Kidney glomerular epithelial cell (primary cell): ENCODE results near the gene KCP.
A peak's percentile ranks its signal among the peaks of the same experiment; 100 is the strongest.

ENCODE experiments used
- DNase-seq: peaks from one replicate; lab custom pipeline; 2025; lab: John Stamatoyannopoulos, UW

KCP gene

DNA sequence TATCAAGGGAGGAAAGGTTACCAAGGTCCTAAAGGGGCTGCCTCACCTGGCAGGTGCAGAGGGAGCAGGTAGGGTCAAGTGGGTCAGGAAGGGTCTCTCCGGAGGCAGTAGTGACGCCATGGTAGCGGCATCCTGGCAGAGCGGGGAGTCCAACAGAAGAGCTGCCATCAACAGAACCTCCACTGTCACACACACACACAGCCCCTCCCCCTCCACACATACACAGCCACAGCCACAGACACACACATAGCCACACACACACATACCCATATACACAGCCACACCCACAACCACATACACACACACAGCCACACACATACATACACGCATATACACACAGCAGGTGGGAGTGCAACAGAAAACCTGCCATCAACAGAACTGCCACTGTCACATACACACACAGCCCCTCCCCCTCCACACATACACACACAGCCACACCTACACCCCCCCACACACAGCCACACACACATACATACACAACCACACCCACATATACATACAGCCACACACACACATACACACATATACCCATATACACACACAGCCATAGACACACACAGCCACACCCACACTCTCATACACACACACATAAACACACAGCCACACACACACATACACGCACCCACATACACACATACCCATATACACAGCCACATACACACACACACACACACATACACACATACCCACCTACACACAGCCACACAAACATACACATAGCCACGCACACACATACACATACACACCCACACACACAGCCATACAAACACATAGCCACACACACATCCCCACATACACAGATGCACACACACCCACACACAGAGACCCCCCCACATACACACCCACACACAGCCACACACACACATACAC lies 23.1 kb downstream of the KCP start:
- DNase-seq: no peak

- DNase-seq: no peak
These were observed 23.9 kb downstream of the KCP start for GRCh38 chr7:128886391-128887168.

DNA sequence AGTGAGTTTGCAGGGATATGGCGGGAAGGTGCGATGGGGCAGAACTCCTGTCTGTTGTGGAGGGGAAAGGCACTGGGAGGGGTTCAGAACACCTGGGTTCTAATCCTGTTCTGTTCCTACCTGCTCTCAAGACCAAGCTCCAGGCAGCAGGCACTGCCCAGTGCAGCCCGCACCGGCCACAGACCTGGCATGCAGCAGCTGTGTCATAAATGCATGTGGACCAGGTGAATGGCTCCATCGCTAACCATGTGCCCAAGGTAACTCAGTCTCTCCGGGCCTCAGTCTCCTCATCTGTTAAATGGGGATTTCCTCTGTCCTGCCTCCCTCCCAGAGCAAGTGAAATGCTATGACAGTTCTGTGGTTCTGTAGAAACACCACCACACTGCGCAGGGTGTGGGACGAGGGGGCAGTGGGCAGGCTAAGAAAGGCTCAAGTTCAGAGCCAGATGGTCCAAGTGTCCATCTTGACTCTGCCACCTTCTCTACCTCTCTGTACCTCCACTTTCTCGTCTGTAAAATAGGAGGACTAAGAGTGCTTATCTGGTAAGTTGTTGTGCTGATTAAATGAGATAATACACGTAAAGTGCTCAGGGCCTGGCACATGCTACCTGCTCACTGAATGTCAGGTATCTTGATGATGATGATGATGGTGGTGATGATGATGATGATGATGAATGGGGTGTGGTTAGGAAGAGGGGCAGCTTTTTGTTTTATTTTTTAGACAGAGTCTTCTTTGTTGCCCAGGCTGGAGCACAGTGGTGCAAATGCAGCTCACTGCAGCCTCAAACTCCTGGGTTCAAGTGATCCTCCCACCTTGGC lies 24.9 kb downstream of the KCP start:
- no peak for DNase-seq

GRCh38 chr7:128884561-128885369 lies 25.7 kb downstream of the KCP start:
- DNase-seq: no peak

GRCh38 chr7:128883622-128884448 lies 26.7 kb downstream of the KCP start:
- peak; percentile 59 for DNase-seq

DNA sequence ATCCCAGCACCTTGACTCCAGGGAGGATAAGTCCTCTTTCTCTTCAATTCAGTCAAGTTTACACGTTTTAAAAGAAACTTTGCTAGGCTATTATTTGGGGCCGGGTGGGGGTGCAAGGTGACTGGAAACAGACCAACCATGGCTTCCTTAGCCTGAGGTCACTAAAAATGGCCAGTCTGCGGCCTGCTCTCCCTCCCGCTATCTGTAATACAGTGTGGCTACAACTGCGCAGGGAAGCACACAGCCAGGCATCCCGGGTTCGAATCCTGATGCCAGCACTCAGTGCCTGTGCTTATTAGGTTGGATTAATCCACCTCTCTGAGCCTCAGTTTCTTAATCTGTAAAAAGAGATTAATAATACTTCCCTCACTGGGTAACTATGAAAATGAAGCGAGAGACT lies 28.4 kb downstream of the KCP start:
- DNase-seq: no peak

DNA sequence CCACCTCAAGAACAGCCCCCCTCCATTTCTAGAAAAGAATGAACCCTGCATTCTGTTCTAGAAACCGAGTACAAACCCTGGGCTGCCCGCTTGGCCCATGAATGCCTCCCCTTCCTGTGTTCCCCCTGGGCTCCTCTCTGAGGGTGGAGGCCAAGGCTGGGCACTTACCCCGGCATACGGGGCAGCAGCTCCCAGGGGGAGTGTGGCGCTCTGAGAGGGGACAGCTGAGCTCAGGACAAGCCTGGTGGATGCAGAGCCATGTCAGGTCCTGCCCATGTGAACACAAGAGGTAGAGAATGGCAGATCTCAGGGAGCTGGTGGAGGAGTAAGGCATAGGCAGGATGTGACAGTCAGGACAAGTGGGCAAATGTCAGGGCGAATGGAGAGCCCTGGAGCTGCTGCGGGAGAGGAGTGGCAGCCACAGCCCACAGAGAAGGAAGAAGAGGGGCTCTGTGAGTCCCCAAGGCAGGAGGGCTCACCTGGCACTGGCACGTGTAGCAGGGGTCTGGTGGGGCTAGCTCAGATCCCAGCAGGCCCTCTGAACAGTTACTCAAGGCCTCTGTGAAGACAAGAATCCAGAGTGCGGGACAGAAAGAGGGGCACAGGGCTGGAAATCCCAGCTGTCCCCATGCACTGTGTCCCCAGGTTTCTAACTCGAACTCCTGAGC lies 28.9 kb downstream of the KCP start:
- no peak for DNase-seq

- no peak for DNase-seq
These were observed 29.6 kb downstream of the KCP start for GRCh38 chr7:128880791-128881457.

GRCh38 chr7:128879939-128880746 lies 30.4 kb downstream of the KCP start:
- no peak for DNase-seq

DNA sequence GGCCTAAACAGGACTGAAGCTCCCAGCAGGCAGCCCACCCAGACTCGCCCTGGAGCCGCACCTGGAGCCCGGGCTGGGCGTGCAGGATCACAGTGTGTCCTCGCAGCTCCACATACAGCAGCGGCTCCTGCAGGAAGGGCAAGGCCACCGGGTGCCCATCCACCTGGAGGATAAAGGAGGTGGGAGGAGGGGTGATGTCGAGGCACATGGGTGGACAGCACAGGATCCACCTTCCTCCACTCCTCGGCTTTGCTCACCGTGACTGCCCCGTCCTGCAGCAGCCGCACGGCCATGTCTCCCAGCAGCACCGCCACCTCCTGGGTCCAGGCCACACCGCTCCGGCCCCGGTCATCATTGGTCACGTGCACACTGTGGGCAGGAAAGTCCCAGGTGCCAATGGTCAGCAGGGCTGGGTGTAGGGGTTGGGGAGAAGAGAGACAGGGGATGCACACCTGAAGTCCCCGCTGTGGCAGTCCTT lies 31.0 kb downstream of the KCP start:
- DNase-seq: no peak

DNA sequence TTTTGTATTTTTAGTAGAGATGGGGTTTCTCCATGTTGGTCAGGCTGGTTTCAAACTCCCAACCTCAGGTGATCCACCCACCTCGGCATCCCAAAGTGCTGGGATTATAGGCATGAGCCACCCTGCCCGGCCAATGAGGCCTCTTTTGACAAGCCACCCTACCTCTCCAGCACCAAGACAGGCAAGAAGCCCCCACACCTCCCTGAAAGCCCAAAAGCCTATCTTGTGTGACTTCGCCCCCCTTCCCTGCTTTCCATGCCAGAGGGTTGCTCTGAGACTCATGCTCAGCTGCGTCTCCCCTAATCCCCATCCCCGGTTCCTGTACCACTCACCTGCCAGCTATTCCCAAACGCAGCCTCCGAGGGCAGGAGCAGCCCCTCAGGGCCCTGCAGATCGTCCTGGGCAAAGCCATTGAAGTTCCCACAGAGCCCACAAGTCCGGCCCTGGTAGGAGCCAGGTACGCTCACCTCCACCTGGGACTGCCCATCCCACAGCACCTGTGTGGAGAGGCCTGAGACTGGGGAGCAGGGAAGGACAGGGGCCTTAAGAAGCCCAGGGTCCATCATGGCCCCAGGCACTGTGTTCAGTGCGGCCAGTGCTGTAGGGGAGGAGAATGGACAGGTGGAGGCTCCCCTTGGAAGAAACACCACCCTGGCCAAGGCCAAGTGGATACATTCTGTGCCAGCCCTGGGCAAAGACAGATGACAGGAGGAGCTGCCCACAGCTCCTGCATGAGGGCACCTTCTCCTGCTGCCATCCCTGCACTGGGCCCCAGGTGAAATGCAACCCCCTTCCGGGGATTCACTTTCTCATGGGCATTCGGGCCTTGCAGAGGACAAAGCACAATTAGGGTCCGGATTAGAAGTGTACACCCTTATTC lies 32.0 kb downstream of the KCP start:
- DNase-seq: no peak

GRCh38 chr7:128877756-128878120 lies 32.8 kb downstream of the KCP start:
- DNase-seq: no peak

DNA sequence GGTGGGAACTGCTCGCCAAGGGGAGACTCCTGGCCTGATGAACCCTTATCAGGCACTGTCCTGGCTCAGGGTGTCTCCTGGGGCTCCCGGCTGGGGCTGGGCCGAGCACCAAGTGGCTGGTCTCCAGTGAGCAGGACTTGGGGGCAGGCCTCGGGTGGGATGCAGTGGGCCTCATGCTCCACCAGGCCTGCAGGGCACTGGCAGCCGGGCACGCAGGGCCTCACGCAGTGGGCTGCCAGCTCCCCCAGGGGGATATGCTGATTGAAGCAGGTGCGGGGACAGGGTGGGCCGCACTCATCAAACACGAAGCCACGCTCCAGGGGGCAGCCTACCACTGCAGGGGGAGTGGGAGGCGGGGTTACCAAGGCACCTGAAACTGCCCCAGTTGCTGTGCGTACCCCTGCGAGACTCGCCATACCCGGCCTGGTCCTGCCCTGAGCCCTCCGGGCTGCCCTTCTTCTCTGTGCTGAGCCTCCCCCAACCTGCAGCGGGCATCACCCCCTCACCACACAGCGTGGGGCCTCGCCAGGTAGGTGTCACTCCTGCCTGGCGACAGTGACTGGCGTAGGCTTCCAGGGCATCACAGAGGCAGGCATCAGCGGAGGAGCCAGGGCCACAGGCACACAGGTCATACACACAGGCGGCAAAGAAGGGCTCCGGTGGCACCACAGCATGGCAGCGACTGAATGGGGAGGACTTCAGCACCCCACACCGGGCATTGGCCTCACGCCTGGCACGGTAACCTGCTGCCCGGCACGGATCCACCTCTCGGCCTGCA lies 33.3 kb downstream of the KCP start:
- DNase-seq: no peak

DNA sequence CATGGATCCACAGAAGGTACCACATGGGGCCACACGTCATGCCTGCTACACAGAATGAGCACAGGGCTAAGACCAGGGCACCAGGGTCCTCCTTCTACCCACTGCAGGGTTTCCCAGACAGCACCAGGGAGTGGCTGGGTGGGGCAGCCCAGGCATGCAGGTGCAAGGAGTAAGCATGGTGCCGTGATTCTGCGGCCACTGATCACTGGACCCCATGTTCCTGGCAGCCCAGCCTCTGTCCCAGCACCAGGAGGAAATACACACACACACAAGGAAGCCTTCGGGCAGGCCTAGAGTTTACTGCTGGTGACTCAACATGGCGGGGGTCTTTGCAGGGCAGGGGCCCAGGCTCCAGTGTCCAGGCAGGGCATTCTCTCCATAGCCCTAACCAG lies 33.9 kb downstream of the KCP start:
- DNase-seq: no peak

GRCh38 chr7:128876127-128876526 lies 34.4 kb downstream of the KCP start:
- DNase-seq: no peak

DNA sequence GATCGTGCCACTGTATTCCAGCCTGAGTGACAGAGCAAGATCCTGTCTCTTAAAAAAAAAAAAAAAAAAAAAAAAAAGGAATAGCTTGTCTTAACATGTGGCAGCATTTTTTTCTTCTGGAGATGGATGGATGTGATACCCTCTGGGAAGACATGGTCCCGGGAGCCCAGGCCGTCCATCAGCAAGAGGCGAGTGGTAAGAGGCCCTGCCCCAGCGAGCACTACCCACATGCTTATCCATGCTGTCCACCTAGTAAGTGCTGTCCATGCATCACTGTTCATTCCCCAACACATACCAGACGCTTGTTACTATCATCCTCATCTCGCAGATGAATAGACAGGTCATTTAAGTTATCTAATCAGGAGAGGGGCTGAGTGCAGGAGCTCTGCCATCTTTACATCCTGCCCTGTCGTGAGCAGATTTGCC lies 35.0 kb downstream of the KCP start:
- no peak for DNase-seq
